SK-N-MC (cell line): Measurements from ENCODE around the gene TMEM222.

Source experiments
- EZH2 ChIP-seq: fragments of 200-600 bp; sonication (generic); IDR thresholded peaks from one replicate; pipeline ENCODE4 v1.6.1; 2017; ENCODE audit warnings: antibody characterized with exemption
- FOXP2 ChIP-seq: optimal IDR thresholded peaks from 2 replicates; pipeline ENCODE3; 2011; ENCODE audit warnings: mild to moderate bottlenecking, moderate library complexity; ENCODE audit not compliant: insufficient read depth; ENCODE audit errors: extremely low read length, control extremely low read depth
- POLR2AphosphoS5 ChIP-seq: IDR thresholded peaks from 2 replicates; pipeline ENCODE4 v1.6.1; 2012; ENCODE audit warnings: mild to moderate bottlenecking, low read depth, low read length, borderline replicate concordance

- no peak for TF ChIP-seq EZH2
- TF ChIP-seq POLR2AphosphoS5, result no peak
- TF ChIP-seq FOXP2, result no peak
Observed at GRCh38 chr1:27345272-27345671, 23.3 kb downstream of the TMEM222 start.
